Endometrial microvascular endothelial cells (primary cell): ENCODE data around the gene SLC38A3. TPM values are rescaled to one million over a fixed set of nuclear protein-coding genes. Genes with fewer than 3 reads are reported as not detected.

ENCODE experiments used
- in situ Hi-C: cut with HindIII; loops from 2 replicates; pipeline ENCODE4 v1.10.0; 2017; ENCODE audit warnings: low sequenced_read_pairs, low pct_unique_long_range_greater_than_20kb; ENCODE audit errors: inconsistent ontology term
- total RNA-seq: library from RNA; depleted of rRNA; stranded (reverse); fragments of >200 nt; gene quantifications from one replicate; pipeline ENCODE4 v1.2.3, GENCODE V29; 2015; ENCODE audit errors: inconsistent ontology term

The SLC38A3 gene
- total RNA-seq, 1 donor from 2014 or later, result not detected

GRCh38 chr3:50269460-50269859 lies 64.4 kb downstream of the SLC38A3 start:
- in situ Hi-C loops, result no loop called here

DNA sequence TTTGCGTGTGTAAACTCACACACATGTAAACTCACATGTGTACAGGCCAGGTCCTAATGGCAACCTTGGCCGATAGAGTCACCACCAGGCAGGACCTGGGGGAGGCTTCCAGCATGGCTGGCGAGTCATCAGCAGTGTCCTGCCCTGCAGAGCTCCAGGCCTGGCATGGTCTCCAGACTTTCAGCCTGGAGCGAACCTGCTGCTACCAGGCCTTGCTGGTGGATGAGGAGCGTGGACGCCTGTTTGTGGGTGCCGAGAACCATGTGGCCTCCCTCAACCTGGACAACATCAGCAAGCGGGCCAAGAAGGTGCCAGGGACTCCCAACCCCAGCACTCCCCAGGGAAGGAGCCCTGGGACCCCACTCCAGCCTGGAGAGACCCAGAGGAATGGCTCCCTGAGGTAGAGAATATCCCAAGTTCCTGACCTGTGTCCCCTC lies 64.9 kb downstream of the SLC38A3 start:
- in situ Hi-C loops, result no loop called here

GRCh38 chr3:50270422-50271224 lies 65.6 kb downstream of the SLC38A3 start:
- in situ Hi-C loops, result no loop called here

Other genes starting within 250 kb of the SLC38A3 start
- 89.3 TPM for gene RBM5, start 116.4 kb upstream of the SLC38A3 start, total RNA-seq
- 263 TPM for gene SEMA3F, start 49.9 kb upstream of the SLC38A3 start, total RNA-seq
- gene GNAT1, start 13.7 kb upstream of the SLC38A3 start, total RNA-seq, result not detected
- gene GNAI2, start 30.9 kb downstream of the SLC38A3 start, total RNA-seq, result 611 TPM
- gene SEMA3B, start 63.9 kb downstream of the SLC38A3 start, total RNA-seq, result 0.19 TPM
- gene LSMEM2, start 73.8 kb downstream of the SLC38A3 start, total RNA-seq, result not detected
- 188 TPM for gene IFRD2, start 87.2 kb downstream of the SLC38A3 start, total RNA-seq
- gene HYAL3, start 94.1 kb downstream of the SLC38A3 start, total RNA-seq, result 7.3 TPM
- 11.2 TPM for gene NAA80, start 94.1 kb downstream of the SLC38A3 start, total RNA-seq
- gene HYAL1, start 98.3 kb downstream of the SLC38A3 start, total RNA-seq, result 10.3 TPM
- gene HYAL2, start 117.5 kb downstream of the SLC38A3 start, total RNA-seq, result 432 TPM
- 40.9 TPM for gene TUSC2, start 123.0 kb downstream of the SLC38A3 start, total RNA-seq
- gene RASSF1, start 135.6 kb downstream of the SLC38A3 start, total RNA-seq, result 24.7 TPM
- not detected for gene ZMYND10, start 140.5 kb downstream of the SLC38A3 start, total RNA-seq
- 13.6 TPM for gene NPRL2, start 145.5 kb downstream of the SLC38A3 start, total RNA-seq
- 40.8 TPM for gene CYB561D2, start 145.6 kb downstream of the SLC38A3 start, total RNA-seq
- 83.0 TPM for gene TMEM115, start 154.2 kb downstream of the SLC38A3 start, total RNA-seq